Measurements from ENCODE around the gene ZNF496. TPM values are rescaled to one million over a fixed set of nuclear protein-coding genes. Genes with fewer than 3 reads are reported as not detected.
"Not testable (repeated sequence)": the region's sequence is repeated elsewhere in the genome, so short reads cannot be mapped to it uniquely, and the experiment has no call there.

Gene ZNF496
- total RNA-seq, 2 donors from 2014 or later, result 5.4 to 8.1 TPM

DNA sequence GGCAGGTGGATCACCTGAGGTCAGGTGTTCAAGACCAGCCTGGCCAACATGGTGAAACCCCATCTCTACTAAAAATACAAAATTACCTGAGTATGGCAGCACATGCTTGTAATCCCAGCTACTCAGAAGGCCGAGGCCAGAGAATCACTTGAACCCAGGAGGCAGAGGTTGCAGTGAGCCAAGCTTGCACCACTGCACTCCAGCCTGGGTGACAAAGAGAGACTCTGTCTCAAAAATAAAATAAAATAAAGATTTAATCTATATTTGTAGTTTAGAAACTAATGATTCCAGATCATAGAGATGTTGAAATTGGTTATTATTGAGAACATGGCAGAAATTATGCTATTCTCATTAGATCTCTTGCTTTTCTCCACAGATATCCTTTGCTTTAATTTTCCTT is 75.9 kb downstream of the ZNF496 start, which contains the start of gene VN1R5:
VN1R5 (plus strand) TSS at position 301 of the 400 bp plus-strand sequence.
- not testable (repeated sequence) for H3K9me3 ChIP-seq (ENCODE audit: control insufficient read depth, low read length, poor library complexity, severe bottlenecking); H3K27me3 Mint-ChIP-seq; H3K4me3 Mint-ChIP-seq; H3K36me3 Mint-ChIP-seq (ENCODE audit: low read depth); H3K4me1 Mint-ChIP-seq; DNase-seq; ATAC-seq; H3K27ac Mint-ChIP-seq

GRCh38 chr1:247247568-247247967 is 84.1 kb downstream of the ZNF496 start:
- Mint-ChIP-seq H3K36me3 (ENCODE audit: low read depth) (no peaks in the 10 kb centered on the region), H3K27ac (no peak overlapping the region), H3K27me3 (no peaks in the 10 kb centered on the region), H3K4me1 (no peaks in the 10 kb centered on the region), H3K4me3 (no peak overlapping the region)
- no peak for DNase-seq
- no peak for ATAC-seq
- no peaks in the 10 kb centered on the region for H3K9me3 ChIP-seq (ENCODE audit: control insufficient read depth, low read length, poor library complexity, severe bottlenecking)

Other genes with a start within 250 kb of the ZNF496 start
- 10 to 100 TPM in 1 of 2 donors, 1 to 10 TPM in 1; 8.4 to 11.6 TPM for gene ZNF669, start 227.5 kb downstream of the ZNF496 start, total RNA-seq
- gene ZNF124, start 159.8 kb downstream of the ZNF496 start, total RNA-seq, result 10 to 100 TPM; 12.0 to 16.7 TPM
- gene VN1R5, start 75.8 kb downstream of the ZNF496 start, total RNA-seq, result not detected
- 1 to 10 TPM; 9.2 TPM for gene NLRP3, start 84.3 kb upstream of the ZNF496 start, total RNA-seq
- under 1 TPM in 1 of 2 donors, not detected in 1; 0.05 TPM for gene OR2B11, start 126.2 kb upstream of the ZNF496 start, total RNA-seq
- not detected for gene OR2C3, start 204.6 kb upstream of the ZNF496 start, total RNA-seq
- 1 to 10 TPM; 1.7 to 2.2 TPM for gene GCSAML, start 217.3 kb upstream of the ZNF496 start, total RNA-seq

Measured in T-helper 17 cell (primary cell).